Activated naive CD8-positive, alpha-beta T cell treated with anti-CD3 and anti-CD28 coated beads, Interleukin-2, amount 10 ng/mL, durations not matched to agents 7 days and 5 days (primary cell): ENCODE measurements around the gene TXK. TPM values are rescaled to one million over a fixed set of nuclear protein-coding genes. Genes with fewer than 3 reads are reported as not detected.

Experiments used
- ATAC-seq: fragments of 150-1000 bp; cut with Tn5 transposase; one replicate; pipeline ENCODE4 v1.10.0; 2021; ENCODE audit warnings: low read depth, moderate library complexity
- POLR2A ChIA-PET: fragments of 350-600 bp; sonication (Branson Sonifier 250); formaldehyde crosslinking; loops from one replicate; lab custom pipeline; 2021; ENCODE audit warnings: antibody characterized with exemption; lab: Charles Lee
- DNase-seq: peaks from one replicate; pipeline ENCODE4 v3.0.0; 2021
- H3K27ac Mint-ChIP-seq: one replicate; pipeline ENCODE4 v1.8.0; 2022; ENCODE audit warnings: mild to moderate bottlenecking, mixed read lengths
- H3K27me3 Mint-ChIP-seq: one replicate; pipeline ENCODE4 v1.8.0; 2022; ENCODE audit warnings: mild to moderate bottlenecking, moderate library complexity, mixed read lengths
- H3K36me3 Mint-ChIP-seq: one replicate; pipeline ENCODE4 v1.8.0; 2021; ENCODE audit warnings: mild to moderate bottlenecking, mixed read lengths
- H3K4me1 Mint-ChIP-seq: one replicate; pipeline ENCODE4 v1.8.0; 2021; ENCODE audit warnings: mixed read lengths
- H3K4me3 Mint-ChIP-seq: one replicate; pipeline ENCODE4 v1.8.0; 2022; ENCODE audit warnings: mild to moderate bottlenecking, moderate library complexity, mixed read lengths
- H3K9me3 Mint-ChIP-seq: one replicate; pipeline ENCODE4 v1.8.0; 2021; ENCODE audit warnings: mixed read lengths
- total RNA-seq, 2 experiments: library from RNA; stranded (reverse); gene quantifications; one replicate each; pipeline ENCODE4 v1.2.3, GENCODE V29; 2021

TXK gene
- total RNA-seq, 2 experiments from 2014 or later: 65.8 to 66.8 TPM

DNA sequence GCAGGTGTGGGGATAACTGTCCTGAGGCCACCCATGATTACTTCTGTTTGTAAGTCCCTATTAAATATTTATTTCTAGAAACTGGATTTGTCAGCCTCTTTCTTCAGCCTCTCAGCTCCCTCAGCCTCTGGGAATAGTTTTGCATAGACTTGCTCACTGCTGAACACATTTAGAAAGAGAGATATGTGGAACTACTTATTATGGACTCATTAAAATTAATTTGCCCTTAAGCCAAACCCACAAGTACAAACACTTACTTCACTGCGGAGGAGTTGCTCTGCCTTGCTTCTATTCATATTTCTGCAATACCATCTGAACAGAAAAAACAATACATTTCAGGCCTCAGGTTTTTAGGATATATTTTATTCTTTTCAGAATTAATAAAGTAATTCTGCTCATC lies 22.4 kb upstream of the TXK start:
- DNase-seq: no peak
- ATAC-seq: no peak
- H3K27me3 Mint-ChIP-seq: no peaks in the 10 kb centered on the region
- peaks cover 3% of the 10 kb centered on the region for H3K4me1 Mint-ChIP-seq
- H3K27ac Mint-ChIP-seq: no peak overlapping the region
- H3K36me3 Mint-ChIP-seq: peaks cover 45% of the 10 kb centered on the region
- H3K4me3 Mint-ChIP-seq: no peak overlapping the region
- POLR2A ChIA-PET: no interaction called here
- peaks cover 14% of the 10 kb centered on the region for H3K9me3 Mint-ChIP-seq

GRCh38 chr4:48153791-48154550 lies 19.9 kb upstream of the TXK start:
- no peaks in the 10 kb centered on the region for H3K27me3 Mint-ChIP-seq
- POLR2A ChIA-PET: no interaction called here
- DNase-seq (no peak), ATAC-seq (no peak)
- H3K36me3 Mint-ChIP-seq: peaks cover 48% of the 10 kb centered on the region
- no peak overlapping the region for H3K4me3 Mint-ChIP-seq
- H3K27ac Mint-ChIP-seq: no peak overlapping the region
- H3K9me3 Mint-ChIP-seq: peaks cover 13% of the 10 kb centered on the region
- H3K4me1 Mint-ChIP-seq: no peaks in the 10 kb centered on the region

GRCh38 chr4:48152259-48152658 lies 18.2 kb upstream of the TXK start:
- Mint-ChIP-seq H3K27ac (no peak overlapping the region), H3K27me3 (no peaks in the 10 kb centered on the region), H3K9me3 (peaks cover 13% of the 10 kb centered on the region), H3K4me3 (no peak overlapping the region), H3K36me3 (peaks cover 46% of the 10 kb centered on the region), H3K4me1 (no peaks in the 10 kb centered on the region)
- DNase-seq (no peak), ATAC-seq (no peak)
- POLR2A ChIA-PET: no interaction called here

GRCh38 chr4:48149827-48150370 lies 15.8 kb upstream of the TXK start:
- Mint-ChIP-seq H3K36me3 (peaks cover 33% of the 10 kb centered on the region), H3K27me3 (no peaks in the 10 kb centered on the region), H3K4me1 (peaks cover 3% of the 10 kb centered on the region), H3K9me3 (peaks cover 7% of the 10 kb centered on the region), H3K4me3 (no peak overlapping the region), H3K27ac (no peak overlapping the region)
- DNase-seq: no peak
- POLR2A ChIA-PET: no interaction called here
- ATAC-seq: no peak

DNA sequence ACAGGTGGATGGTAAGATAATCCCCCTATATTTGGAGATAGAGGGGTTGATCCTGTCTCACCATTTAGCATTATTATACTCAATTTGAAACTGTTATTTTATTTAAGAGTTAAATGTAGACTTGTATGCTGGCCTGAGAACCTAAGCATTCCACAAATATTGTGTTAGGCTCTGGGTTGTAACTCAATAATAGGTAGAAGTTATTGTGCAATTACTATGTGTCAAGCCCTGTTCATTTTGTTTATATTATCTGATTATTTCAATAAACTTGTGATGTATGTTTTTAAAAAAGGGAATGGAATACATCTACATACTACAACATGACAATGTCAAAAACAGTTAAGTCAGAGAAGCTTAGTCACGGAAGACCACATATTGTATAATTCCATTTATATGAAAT lies 13.6 kb upstream of the TXK start:
- POLR2A ChIA-PET: no interaction called here
- Mint-ChIP-seq H3K27me3 (no peaks in the 10 kb centered on the region), H3K4me3 (no peak overlapping the region), H3K4me1 (peaks cover 3% of the 10 kb centered on the region), H3K9me3 (no peaks in the 10 kb centered on the region), H3K27ac (no peak overlapping the region), H3K36me3 (peaks cover 16% of the 10 kb centered on the region)
- no peak for ATAC-seq
- DNase-seq: no peak

DNA sequence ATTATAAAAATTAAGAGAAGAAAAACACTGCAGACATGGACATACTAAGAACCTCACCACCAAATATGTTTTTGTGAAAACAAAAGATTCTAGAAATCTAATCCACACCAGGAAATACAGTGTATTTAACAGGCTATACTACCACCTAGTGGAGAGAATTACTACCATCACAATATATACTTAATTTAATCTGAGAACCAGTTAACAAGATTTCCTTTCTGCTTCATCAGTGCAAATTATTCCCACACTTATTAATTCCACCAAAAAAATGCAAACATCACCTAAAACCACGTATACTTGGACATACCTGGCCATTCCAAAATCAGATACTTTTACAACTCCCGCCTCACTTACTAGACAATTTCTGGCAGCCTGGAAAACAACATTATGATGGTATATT lies 7.0 kb upstream of the TXK start:
- ATAC-seq (no peak), DNase-seq (no peak)
- Mint-ChIP-seq H3K4me1 (peaks cover 46% of the 10 kb centered on the region), H3K4me3 (no peak overlapping the region), H3K9me3 (no peaks in the 10 kb centered on the region), H3K27me3 (no peaks in the 10 kb centered on the region), H3K36me3 (peaks cover 4% of the 10 kb centered on the region), H3K27ac (no peak overlapping the region)
- POLR2A ChIA-PET: interaction anchor here (4.0 kb wide), 1 partner anchor 12 kb away, joined by 196 read pairs; no protein-coding TSS in a partner anchor

- ATAC-seq (no peak), DNase-seq (no peak)
- Mint-ChIP-seq H3K4me1 (peaks cover 55% of the 10 kb centered on the region), H3K4me3 (peak overlapping the region; percentile 88), H3K27ac (peak overlapping the region; percentile 99), H3K36me3 (peaks cover 9% of the 10 kb centered on the region), H3K27me3 (no peaks in the 10 kb centered on the region), H3K9me3 (no peaks in the 10 kb centered on the region)
- POLR2A ChIA-PET: interaction anchor here (0.6 to 4.0 kb wide), 8 partner anchors 11 to 311 kb away, joined by 3 to 196 read pairs (median 6); partner anchors contain the start of genes CNGA1, NFXL1, NIPAL1 and SLAIN2
Observed at GRCh38 chr4:48139691-48140090, 5.6 kb upstream of the TXK start.

- H3K9me3 Mint-ChIP-seq: no peaks in the 10 kb centered on the region
- POLR2A ChIA-PET: interaction anchor here (0.6 to 4.0 kb wide), 10 partner anchors 10 to 303 kb away, joined by 3 to 196 read pairs (median 4); partner anchors contain the start of genes CNGA1, NFXL1, NIPAL1 and SLAIN2
- DNase-seq (no peak), ATAC-seq (peak; percentile 57)
- peaks cover 62% of the 10 kb centered on the region for H3K4me1 Mint-ChIP-seq
- peak overlapping the region; percentile 99 for H3K27ac Mint-ChIP-seq
- peaks cover 10% of the 10 kb centered on the region for H3K36me3 Mint-ChIP-seq
- no peaks in the 10 kb centered on the region for H3K27me3 Mint-ChIP-seq
- peak overlapping the region; percentile 88 for H3K4me3 Mint-ChIP-seq
Observed at GRCh38 chr4:48138936-48139335, 4.9 kb upstream of the TXK start.

DNA sequence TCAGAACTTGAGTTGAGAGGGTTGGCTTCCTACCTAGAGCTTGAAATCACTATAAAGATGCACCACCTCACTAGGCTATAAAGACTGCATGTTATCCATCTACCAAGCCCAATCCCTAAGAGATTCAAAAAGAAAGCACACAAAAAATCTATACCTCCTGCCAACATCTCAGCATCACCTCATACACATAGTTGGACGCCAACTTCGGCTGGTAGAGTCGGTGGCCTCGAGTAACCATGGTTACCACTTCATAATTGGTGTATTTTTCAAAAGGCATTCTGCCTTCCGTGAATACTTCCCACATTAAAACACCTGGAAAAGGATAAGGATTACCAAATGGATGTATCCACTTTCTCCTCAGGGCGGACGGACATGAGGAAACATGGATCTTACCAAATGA lies 4.5 kb upstream of the TXK start:
- ATAC-seq: peak; percentile 8
- Mint-ChIP-seq H3K27ac (peak overlapping the region; percentile 99), H3K9me3 (no peaks in the 10 kb centered on the region), H3K36me3 (peaks cover 14% of the 10 kb centered on the region), H3K27me3 (no peaks in the 10 kb centered on the region), H3K4me1 (peaks cover 62% of the 10 kb centered on the region), H3K4me3 (peak overlapping the region; percentile 88)
- POLR2A ChIA-PET: interaction anchor here (0.6 to 4.0 kb wide), 10 partner anchors 10 to 303 kb away, joined by 3 to 196 read pairs (median 5); partner anchors contain the start of genes NFXL1 and SLAIN2
- no peak for DNase-seq

- POLR2A ChIA-PET: interaction anchor here (0.6 to 4.0 kb wide), 6 partner anchors 9 to 301 kb away, joined by 3 to 196 read pairs (median 6); partner anchors contain the start of genes NFXL1 and SLAIN2
- Mint-ChIP-seq H3K4me3 (peak overlapping the region; percentile 88), H3K27me3 (no peaks in the 10 kb centered on the region), H3K4me1 (peaks cover 62% of the 10 kb centered on the region), H3K9me3 (no peaks in the 10 kb centered on the region), H3K27ac (peak overlapping the region; percentile 99), H3K36me3 (peaks cover 15% of the 10 kb centered on the region)
- ATAC-seq (peak; percentile 48), DNase-seq (no peak)
Observed at GRCh38 chr4:48137846-48138245, 3.8 kb upstream of the TXK start.

DNA sequence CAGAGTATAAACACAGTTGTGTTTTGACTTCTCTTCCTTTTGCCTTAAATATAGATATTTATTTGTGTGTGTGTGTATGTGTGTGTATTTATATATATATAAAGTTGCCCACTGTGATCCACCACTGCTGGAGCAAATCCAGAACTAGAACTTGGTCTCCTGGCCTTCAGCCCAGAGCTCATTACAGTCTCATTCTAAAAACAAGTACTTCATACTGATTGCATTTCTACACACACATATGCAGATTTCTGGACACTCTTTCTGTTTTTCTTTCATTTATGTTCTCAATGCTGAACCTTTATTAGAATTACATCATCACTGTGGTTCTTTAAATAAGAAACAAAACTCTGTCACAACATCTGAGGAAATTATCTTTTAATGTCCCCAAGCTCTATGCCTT lies 381 bp downstream of the TXK start:
- POLR2A ChIA-PET: interaction anchor here (0.7 to 1.0 kb wide), 2 partner anchors 493 to 647 kb away, joined by 3 read pairs; no protein-coding TSS in a partner anchor
- Mint-ChIP-seq H3K27me3 (no peaks in the 10 kb centered on the region), H3K9me3 (no peaks in the 10 kb centered on the region), H3K4me1 (peaks cover 68% of the 10 kb centered on the region), H3K36me3 (peaks cover 36% of the 10 kb centered on the region), H3K4me3 (peak overlapping the region; percentile 85), H3K27ac (peak overlapping the region; percentile 87)
- DNase-seq (no peak), ATAC-seq (no peak)

- DNase-seq (no peak), ATAC-seq (no peak)
- POLR2A ChIA-PET: interaction anchor here (0.6 to 5.5 kb wide), 5 partner anchors 7 to 647 kb away, joined by 3 to 196 read pairs (median 5); partner anchors contain the start of gene SLAIN2
- Mint-ChIP-seq H3K27me3 (no peaks in the 10 kb centered on the region), H3K27ac (peak overlapping the region; percentile 96), H3K4me1 (peaks cover 68% of the 10 kb centered on the region), H3K9me3 (no peaks in the 10 kb centered on the region), H3K36me3 (peaks cover 39% of the 10 kb centered on the region), H3K4me3 (peak overlapping the region; percentile 85)
Observed at GRCh38 chr4:48131736-48132135, 2.3 kb downstream of the TXK start.

GRCh38 chr4:48130100-48130499 lies 4.0 kb downstream of the TXK start:
- H3K9me3 Mint-ChIP-seq: no peaks in the 10 kb centered on the region
- H3K4me3 Mint-ChIP-seq: peak overlapping the region; percentile 85
- H3K4me1 Mint-ChIP-seq: peaks cover 69% of the 10 kb centered on the region
- peaks cover 44% of the 10 kb centered on the region for H3K36me3 Mint-ChIP-seq
- ATAC-seq (no peak), DNase-seq (no peak)
- H3K27ac Mint-ChIP-seq: peak overlapping the region; percentile 96
- POLR2A ChIA-PET: interaction anchor here (1.2 to 5.5 kb wide), 5 partner anchors 9 to 212 kb away, joined by 3 to 196 read pairs (median 7); partner anchors contain the start of gene SLAIN2
- no peaks in the 10 kb centered on the region for H3K27me3 Mint-ChIP-seq
